ENCODE measurements around the gene EFNB2.

DNA sequence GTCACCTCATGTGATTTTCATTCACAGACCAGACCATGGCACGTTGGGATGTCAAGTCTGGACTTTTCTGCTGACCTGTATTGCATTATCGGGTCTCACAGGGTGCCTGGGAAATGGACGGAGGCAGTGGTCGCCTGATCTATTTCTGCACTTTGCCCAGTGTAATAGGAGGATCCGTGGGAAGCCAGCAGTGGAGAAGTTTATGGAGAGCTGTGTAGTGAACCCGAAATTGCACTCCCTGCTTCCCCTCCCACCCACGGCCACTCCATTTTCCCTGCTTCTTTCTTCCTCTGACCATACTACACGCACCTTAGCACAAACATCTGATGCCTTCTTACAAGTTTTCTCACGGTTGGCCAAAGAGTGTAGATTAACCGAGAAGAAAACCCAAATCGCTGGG is 16.9 kb downstream of the EFNB2 start:
- TF ChIP-seq, protein P1, sequence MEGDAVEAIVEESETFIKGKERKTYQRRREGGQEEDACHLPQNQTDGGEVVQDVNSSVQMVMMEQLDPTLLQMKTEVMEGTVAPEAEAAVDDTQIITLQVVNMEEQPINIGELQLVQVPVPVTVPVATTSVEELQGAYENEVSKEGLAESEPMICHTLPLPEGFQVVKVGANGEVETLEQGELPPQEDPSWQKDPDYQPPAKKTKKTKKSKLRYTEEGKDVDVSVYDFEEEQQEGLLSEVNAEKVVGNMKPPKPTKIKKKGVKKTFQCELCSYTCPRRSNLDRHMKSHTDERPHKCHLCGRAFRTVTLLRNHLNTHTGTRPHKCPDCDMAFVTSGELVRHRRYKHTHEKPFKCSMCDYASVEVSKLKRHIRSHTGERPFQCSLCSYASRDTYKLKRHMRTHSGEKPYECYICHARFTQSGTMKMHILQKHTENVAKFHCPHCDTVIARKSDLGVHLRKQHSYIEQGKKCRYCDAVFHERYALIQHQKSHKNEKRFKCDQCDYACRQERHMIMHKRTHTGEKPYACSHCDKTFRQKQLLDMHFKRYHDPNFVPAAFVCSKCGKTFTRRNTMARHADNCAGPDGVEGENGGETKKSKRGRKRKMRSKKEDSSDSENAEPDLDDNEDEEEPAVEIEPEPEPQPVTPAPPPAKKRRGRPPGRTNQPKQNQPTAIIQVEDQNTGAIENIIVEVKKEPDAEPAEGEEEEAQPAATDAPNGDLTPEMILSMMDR (IDR thresholded peaks at IDR 0.05): no peak
- no peak for TF ChIP-seq POLR2A (IDR thresholded peaks at IDR 0.05)
